ENCODE measurements around the gene ARVCF. TPM values are rescaled to one million over a fixed set of nuclear protein-coding genes. Genes with fewer than 3 reads are reported as not detected.
A peak's percentile ranks its signal among the peaks of the same experiment; 100 is the strongest.

Gene ARVCF
- total RNA-seq, 1 donor from 2014 or later: 26.8 TPM

DNA sequence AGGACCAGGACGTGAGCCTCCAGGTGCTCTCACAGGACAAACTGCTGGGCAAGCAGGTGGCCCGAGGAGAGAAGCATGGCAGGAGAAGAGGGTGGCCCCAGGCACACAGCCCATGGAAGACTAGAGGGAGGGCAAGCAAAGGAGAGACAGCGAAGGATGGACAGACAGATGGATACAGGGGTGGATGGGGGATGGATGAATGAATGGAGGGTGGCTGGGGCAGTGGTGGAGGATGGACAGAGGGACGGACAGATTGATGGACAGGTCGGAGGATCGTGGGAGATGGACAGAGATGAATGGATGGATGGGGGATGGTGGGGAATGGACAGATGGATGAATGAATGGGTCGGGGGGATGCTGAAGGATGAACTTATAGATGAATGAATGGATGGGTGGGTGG, 22.7 kb downstream of the ARVCF start:
- ATAC-seq (no peak), DNase-seq (no peak)
- intact Hi-C loops (cut with micrococcal nuclease): no loop called here

DNA sequence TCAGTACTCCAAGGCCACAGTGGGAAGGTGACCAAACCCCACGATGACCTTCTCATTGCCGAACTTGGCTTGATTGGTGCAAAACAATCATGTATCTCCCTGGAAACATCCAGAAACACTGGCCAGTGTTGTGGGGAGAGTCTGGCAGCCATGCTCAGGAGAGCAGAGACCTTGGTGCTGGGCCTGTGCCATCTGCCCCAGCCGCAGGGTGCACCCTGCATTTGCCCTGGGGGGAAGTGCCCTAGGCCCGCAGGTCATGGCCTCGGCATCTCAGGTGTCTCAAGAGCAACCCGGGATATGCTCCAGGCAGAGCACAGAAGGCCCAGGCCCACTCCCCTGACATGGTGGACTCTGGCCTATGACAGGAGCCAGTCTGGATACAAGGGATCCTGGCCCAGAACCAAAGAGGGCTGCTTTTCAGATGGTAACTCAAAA, 23.7 kb downstream of the ARVCF start:
- DNase-seq (peak; percentile 38), ATAC-seq (peak; percentile 39)
- intact Hi-C loops (cut with micrococcal nuclease): no loop called here

DNA sequence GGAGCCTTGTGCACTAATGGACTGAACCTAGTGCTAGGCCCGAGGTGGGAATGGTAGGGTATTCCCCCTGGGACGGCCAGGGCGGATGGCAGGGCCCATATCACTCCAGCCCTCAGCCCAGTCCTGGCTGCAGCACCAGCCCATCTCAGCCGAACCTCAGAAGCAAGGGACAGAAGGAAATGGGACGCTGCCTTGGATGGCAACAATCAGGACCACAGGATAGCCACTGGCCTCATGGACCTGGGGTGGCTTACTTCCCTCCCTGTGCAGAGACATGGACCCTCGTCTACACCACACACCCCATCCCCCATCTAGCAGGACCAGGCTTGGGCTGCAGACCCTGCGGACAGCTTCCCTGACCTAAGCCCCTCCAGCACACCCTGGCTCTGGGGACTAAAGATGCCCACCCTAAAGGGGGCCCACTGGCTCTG, 24.1 kb downstream of the ARVCF start:
- no peak for ATAC-seq
- peak; percentile 5 for DNase-seq

DNA sequence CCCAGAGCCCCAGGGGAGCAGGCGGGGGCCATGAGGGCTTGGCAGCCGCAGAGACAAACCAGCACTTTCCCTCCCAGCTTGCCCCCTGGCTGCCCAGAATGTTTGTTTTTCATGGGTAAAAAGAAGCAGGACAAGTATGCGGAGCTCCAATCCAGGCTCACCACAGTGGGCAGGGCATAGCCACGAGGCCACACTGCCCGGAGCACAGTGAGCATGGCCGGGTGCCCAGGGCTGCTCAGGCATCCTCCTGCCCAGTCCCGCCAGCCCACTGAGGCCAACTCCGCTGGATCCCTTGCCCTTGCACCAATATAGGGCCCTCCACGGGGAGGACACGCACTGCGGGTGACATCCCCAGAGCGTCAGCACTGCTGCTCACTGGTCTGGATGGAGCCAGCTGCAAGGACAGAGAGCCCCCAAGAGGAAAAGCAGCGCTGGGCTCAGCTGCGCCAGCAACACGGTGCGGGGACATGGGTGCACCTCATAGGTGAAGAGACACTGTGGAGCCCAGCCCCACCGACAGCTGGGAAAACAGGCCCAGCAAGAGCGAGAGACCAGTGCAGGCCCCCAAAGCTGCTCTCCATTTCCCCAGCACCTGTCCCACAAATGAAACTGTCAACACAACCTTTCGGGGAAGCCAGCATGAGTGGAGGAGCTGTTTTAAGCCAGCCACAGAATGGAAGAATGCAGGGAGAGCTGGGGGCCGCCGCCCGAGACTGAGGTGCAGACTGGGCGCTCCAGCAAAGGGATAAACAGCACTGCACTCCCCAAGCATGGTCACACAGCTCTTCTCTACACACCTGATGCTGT, 24.8 kb downstream of the ARVCF start:
- intact Hi-C loops (cut with micrococcal nuclease): no loop called here
- ATAC-seq (peak; percentile 19), DNase-seq (peak; percentile 63)

More for the DNA sequence above, 24.1 kb downstream of the ARVCF start:
- intact Hi-C loops (cut with micrococcal nuclease): no loop called here

DNA sequence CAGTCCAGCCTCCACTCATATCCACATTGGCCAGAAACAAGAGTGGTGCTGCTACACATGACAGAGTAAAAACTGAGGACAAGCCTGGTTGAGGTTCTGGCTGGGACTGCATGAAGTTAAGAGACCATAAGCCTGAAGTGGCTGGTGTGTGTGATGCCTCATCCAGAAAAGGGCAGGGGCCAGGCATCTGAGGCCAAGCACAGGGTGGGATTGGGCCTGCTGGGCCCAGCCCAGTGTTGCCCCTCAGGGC, 25.3 kb downstream of the ARVCF start:
- ATAC-seq (no peak), DNase-seq (no peak)
- intact Hi-C loops (cut with micrococcal nuclease): no loop called here

DNA sequence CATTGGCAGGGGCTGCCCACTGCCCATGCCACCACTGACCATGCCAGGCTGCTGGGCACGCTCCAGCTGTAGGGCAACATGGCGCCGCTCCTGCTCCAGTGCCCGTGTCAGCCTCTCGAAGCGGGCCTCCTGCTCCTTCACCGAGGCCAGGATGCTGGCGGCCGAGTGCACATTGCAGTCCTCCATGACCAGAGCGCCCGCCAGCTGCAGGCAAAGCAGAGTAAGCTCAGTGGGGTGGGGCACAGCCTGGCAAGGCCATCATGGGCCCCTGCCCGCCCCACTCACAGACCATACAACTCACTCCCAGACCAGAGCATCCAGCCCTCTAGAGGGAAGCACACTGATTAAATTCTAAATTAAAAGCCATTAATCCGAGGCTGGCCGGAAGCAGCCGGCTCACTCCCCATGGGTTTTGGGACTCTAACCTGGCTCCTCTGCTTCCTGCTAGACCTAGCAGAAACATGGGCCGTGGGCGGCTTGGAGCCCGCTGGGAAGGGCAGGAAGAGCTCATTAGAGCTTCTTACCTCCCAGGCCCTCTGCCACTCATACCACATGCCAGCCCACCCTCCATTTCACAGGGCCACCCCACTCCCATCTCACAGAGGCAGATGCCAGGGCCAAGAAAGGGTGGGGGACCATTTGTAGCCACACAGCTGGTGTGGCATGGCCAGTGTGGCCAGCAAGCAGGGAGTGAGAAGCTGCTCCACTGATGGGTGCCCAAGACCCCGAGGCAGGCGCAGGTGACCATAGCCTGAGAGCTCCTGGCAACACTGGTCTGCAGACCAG, 25.8 kb downstream of the ARVCF start:
- ATAC-seq (no peak), DNase-seq (peak; percentile 22)
- intact Hi-C loops (cut with micrococcal nuclease): no loop called here

DNA sequence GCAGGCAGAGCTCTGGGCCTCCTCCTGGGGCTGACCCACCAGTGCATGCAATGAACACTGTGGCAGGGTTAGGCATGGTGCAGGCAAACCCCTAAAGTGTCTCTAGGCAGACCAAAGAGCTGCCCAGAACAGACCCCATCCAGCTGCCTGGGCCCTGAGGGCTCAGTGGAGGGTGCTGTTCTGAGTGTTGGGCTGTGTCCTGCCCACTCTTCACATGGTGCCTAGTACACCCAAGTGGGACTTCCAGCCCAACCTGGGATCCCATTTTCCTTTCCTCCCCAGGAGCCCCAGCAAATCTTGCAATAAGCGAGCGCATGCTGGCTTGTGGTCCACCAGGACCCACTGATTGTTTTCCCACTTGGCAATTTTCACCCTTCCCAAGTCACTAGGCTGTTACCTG, 26.4 kb downstream of the ARVCF start:
- intact Hi-C loops (cut with micrococcal nuclease): no loop called here
- no peak for ATAC-seq
- peak; percentile 16 for DNase-seq

DNA sequence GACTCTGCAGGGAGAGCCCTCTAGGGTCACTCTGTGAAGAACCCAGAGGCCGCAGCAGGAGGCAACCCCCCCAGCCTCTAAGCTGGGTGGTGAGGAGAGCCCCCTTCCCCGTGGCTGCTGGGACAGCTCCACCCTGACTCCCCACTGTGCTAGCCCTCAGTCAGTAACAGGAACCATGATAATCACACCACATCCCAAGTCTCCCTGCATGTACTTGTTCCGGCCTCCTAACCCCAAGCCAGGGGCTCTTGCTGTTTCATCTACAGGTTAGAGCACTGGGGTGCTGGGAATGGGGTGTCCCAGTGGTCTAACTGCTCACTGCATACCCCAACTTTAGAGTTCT, 26.9 kb downstream of the ARVCF start:
- intact Hi-C loops (cut with micrococcal nuclease): no loop called here
- ATAC-seq (no peak), DNase-seq (no peak)

DNA sequence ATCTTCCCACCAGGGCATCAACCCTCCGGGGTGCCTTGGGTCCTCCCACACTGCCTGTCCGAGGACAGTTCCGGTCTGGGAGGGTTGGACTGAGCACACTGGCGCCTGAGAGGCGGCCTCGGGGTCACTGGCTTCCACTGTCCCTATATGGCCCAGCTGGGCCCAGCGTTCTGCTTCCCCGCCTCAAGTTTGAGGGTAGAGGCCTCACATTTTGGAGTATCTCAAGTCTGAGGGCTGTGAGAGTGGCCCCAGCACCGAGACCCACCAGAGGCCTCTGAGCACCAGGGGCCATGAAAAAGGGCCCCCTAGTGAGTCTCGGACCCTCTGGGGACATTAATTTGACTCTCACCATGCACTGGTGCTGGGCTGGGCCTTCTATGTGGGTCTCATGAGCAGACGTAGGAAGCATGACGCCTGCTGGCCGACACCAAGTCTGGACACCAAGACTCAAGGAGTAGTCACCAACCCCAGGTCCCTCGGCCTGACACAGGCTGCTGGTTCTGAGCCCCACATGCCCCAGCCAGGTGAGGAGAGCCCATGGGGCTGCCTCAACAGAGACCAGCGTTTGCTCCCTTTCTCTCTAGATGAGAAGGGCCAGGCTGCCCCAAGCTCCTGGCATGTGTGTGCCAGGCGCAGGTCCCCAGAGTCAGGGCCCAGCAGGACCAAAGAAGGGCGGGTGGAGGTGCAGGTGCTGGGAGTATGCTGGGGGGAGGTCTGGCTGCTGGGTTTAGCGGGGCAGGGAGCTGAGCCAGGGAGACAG, 27.5 kb downstream of the ARVCF start:
- DNase-seq: peak; percentile 46
- intact Hi-C loops (cut with micrococcal nuclease): no loop called here
- ATAC-seq: no peak

DNA sequence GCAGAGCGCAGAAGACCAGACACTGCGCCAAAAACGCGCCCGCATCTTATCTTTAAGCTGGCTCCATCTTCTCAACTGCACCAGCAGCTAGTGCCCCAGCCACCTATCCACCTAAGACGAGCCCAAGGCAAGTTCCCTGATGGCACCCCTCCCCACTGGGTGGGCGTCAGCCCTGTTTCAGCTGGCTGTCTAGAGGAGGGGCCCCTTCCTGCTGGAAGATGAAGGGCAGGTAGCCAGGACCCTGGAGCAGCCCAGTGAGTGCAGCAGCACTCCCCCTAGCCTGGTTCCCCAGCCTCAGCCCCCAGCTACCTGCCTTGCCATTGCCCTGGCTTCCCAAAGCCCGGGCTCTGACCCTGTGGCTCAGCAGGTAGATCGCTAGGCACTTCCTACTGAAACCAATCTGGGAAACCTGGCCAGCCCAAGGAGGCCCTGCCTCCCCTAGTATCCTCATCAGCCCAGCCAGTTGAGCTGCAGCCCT, 28.3 kb downstream of the ARVCF start:
- intact Hi-C loops (cut with micrococcal nuclease): no loop called here
- DNase-seq (peak; percentile 28), ATAC-seq (no peak)

DNA sequence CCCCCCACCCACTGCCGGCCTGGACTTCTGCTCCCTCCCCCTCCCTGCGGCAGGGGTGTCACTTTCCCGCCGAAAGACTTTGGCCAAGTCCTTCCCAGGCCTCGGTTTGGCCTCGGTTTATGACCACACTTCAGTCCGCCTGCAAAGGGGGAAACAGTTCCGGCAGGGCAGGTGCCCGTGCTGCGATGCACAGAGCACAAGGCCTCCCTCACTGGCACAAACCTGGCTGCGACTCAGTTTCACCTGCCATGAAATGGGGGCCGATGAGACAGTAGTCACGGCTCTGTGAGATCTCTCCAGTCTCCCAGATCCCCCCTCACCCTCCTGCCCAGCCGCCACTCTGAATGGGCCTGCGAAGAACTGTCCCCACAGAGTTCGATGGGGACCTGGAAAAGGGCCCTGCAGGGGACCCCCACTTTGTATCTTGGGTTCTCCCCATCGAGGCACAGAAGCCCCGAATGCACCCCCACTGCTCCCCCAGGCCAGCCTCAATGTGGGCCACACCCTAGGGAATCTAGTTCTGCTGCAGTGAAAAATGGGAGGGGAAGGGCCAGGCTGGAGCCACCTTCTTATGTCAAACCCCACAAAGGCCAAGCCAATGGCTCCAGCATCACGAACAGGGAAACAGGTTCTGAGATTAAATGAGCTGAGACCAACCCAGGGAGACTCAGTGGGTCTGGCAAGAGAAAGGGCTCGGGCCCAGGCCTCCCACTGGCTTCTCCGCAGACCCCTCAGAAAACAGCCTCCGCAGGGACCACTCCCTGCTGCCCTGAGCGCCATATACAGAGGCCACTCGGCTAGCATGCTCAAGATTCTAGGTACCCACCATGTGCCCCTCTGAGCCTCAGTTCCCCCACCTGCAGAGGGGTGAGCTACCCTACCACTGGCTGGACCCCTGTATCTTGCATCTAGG, 29.0 kb downstream of the ARVCF start:
- intact Hi-C loops (cut with micrococcal nuclease): no loop called here
- DNase-seq: peak; percentile 11
- no peak for ATAC-seq

DNA sequence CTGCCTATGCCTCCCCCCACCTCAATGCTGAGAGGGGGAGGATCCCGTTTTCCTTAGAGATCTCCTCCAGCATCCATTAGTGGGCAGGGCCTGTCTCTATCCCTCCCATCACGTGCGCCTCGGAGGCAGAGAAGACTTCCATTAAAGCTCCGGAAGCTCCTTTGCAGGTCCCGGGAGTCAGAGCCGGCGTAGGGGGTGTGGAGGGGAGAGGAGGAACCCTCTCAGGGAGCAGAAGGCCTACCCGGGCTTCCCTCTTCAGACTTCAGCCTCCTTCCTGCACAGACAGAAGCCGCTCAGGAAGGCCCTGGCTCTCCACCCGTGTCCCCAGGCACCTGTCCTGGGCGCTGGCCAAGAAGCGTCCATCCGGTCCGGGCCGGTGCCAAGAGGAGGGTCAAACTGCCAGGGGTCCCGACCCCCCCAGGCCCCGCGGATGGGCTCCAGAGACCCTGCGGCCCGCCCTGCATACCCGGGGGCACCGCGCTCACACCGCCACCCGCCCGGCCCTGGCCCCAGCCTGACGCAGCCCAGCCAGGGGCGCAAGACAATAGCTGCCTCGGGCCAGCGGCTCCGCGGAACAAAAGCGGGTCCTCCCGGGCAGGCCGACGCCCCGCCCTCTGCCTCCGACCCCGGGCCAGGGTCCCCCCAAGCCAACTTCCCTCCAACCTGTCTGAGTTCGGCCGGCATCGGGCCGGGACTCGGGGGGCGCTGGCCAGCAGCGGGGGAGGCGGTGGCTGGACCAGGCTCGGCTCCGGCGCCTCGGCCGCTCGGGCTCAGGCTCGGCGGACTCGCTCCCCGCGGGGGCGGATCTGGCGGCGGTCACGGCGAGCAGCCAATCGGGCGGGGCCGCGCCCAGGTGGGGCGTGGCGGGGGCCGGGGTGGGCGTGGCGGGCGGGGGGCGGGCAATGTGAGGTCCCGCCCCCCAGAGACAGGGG, 29.9 kb downstream of the ARVCF start:
- intact Hi-C loops (cut with micrococcal nuclease): no loop called here
- peak; percentile 91 for DNase-seq
- ATAC-seq: peak; percentile 78

DNA sequence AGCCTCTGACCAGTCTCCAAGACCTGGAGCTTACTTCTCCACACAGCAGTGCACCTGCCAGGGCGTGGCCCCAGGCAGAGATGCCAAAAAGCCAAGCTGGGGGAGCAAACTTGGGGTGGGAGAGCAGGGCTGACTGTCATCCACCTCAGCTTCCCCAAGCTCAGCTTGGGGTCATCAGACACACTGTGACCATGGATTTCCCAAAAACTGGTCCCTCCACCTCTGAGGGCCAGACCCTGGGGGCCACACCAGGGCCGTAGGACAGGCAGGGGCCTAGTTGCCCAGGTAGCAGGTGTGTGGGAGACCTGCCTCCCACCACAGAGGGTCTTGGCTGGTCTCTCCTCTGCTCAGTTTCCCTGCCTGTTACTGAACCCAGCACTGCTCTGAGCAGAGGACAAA, 30.6 kb downstream of the ARVCF start:
- DNase-seq: peak; percentile 13
- no peak for ATAC-seq
- intact Hi-C loops (cut with micrococcal nuclease): no loop called here

DNA sequence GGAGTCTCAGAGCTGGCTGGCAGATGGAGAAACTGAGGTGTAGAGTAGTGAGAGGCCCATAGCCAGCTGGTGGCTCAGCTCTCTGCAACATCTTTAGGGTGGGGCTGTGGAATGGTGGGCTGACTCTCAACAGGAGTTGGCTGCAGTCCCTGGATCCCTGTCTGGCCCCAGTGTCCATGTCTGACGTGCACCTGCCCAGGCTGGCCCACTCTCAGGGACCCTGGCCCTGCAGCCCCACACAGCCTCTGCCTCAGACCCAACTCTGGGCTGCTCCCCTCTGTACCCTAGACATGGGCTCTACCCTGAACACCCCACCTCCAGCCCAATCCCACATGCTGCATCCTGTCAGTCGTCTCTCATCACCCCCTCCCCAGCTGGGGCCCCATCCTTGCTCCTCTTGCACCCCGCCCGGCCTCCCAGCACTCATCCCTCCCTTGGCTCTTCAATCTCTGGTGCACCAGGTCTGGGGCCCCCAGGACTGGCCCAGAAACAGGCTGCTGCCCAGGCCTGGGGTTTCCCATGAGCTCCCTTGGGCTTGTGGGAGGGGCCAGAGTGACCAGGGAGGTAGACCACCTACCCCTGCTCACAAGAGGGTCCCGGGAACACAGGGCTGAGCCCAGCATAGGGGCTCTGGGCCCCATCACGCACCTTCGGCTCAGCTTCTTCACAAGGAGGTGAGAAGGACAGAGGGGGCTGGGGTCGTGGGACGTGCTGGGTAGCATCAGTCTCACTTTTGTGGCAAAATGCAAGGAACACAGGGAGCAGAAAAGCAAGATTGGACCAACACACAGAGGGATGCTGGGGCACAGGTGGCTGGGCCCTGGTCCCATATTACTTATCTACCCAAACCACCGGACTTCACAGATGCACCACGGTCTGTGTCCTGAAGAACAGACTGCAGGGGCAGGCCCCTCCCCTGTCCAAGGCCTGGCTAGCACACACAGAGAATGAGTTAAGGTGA, 31.5 kb downstream of the ARVCF start:
- intact Hi-C loops (cut with micrococcal nuclease): no loop called here
- DNase-seq: peak; percentile 32

DNA sequence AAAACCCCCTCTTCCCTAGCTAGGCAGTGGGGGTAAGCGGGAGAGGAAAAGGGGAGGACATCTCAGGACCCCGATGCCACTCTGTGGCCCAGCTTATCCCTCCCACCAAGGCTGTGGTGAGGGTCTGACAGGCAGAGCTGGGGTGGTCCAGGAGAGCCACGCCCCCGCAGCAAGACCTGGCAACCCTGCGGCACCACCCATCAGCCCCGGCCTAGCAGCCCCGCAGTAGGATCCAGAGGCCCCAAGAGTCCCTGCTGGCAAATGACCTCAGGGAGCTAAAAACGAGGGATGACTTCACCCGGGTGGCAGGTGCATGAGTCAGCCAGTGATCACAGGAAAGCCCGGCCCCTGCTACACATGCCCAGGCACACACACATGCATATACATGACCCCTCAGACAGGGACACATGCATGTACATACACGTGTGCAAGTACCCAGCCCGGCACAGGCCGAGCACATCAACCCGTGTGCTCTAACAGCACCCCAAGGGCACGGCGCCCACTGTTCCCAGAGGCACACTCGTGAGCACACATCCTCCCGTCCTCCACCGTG, 32.3 kb downstream of the ARVCF start:
- ATAC-seq (peak; percentile 73), DNase-seq (peak; percentile 76)
- intact Hi-C loops (cut with micrococcal nuclease): no loop called here

More for the DNA sequence above, 31.5 kb downstream of the ARVCF start:
- ATAC-seq: no peak

DNA sequence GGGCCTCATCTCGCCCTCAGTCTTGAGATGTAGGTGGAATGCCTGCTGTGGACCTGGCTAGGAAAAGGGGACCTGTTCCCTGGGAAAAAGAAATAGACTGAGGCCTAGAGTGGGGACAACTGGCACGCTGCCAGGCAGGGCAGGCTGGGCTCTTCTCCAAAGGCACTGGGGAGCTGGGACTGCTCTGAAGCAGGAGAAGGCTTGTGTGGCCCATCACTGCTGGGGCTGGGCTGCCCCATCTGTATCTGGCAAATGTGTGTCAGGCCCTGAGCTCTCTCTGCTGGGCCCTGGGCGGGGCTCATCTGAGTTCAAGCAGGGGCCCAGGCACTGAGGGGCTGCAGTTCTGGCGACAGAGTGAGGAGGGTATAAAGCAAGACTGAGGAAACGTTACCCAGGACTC, 32.9 kb downstream of the ARVCF start:
- DNase-seq (peak; percentile 58), ATAC-seq (peak; percentile 39)
- intact Hi-C loops (cut with micrococcal nuclease): no loop called here
